Astrocyte of the spinal cord (primary cell): Measurements from ENCODE around the gene PDIK1L.

Experiments
- DNase-seq: peaks from one replicate; pipeline ENCODE4 v3.0.0; 2011; ENCODE audit warnings: low read depth, low spot score
- H3K4me3 ChIP-seq: 2 replicates; pipeline ENCODE4 v1.5.1; 2011; ENCODE audit warnings: low read depth, mild to moderate bottlenecking, low read length, moderate library complexity
- CTCF ChIP-seq: IDR thresholded peaks from 2 replicates; pipeline ENCODE4 v1.5.1; 2012; ENCODE audit warnings: low read depth, mild to moderate bottlenecking, low read length, inconsistent platforms
- in situ Hi-C: cut with HindIII; loops from 2 replicates; pipeline ENCODE4 v1.10.0; 2017; ENCODE audit warnings: low sequenced_read_pairs

The PDIK1L gene

GRCh38 chr1:26070296-26070962, 41.2 kb upstream of the PDIK1L start:
- TF ChIP-seq CTCF = no peak
- no peak overlapping the region for H3K4me3 ChIP-seq
- in situ Hi-C loops = no loop called here
- no peak for DNase-seq

DNA sequence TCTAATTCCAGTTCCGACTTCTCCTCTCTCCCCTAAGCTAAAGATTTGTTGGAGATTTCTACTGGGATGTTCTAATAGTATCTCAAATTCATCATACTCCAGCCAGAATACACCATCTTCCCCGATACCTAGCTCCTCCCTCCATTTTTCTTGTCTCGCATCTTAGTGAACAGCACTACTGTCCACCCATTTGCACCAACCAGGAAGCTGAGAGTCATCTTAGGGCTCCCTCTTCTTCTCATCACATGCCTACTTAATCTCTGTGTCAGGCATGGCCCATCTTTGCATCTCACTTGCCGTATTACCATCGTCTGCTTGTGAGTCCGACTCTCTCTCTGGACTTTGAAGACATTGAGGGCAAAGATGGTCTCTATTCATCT, 40.7 kb upstream of the PDIK1L start:
- TF ChIP-seq CTCF = no peak
- in situ Hi-C loops = no loop called here
- no peak for DNase-seq
- H3K4me3 ChIP-seq = no peak overlapping the region

GRCh38 chr1:26072305-26072704, 39.3 kb upstream of the PDIK1L start:
- no peak for TF ChIP-seq CTCF
- DNase-seq = no peak
- in situ Hi-C loops = no loop called here
- no peak overlapping the region for H3K4me3 ChIP-seq

- in situ Hi-C loops = no loop called here
- no peak for DNase-seq
- no peak for TF ChIP-seq CTCF
- no peak overlapping the region for H3K4me3 ChIP-seq
Observed at GRCh38 chr1:26075421-26076144, 36.0 kb upstream of the PDIK1L start.

- TF ChIP-seq CTCF = no peak
- in situ Hi-C loops = no loop called here
- DNase-seq = no peak
- H3K4me3 ChIP-seq = no peak overlapping the region
Observed at GRCh38 chr1:26077524-26077923, 34.1 kb upstream of the PDIK1L start.

DNA sequence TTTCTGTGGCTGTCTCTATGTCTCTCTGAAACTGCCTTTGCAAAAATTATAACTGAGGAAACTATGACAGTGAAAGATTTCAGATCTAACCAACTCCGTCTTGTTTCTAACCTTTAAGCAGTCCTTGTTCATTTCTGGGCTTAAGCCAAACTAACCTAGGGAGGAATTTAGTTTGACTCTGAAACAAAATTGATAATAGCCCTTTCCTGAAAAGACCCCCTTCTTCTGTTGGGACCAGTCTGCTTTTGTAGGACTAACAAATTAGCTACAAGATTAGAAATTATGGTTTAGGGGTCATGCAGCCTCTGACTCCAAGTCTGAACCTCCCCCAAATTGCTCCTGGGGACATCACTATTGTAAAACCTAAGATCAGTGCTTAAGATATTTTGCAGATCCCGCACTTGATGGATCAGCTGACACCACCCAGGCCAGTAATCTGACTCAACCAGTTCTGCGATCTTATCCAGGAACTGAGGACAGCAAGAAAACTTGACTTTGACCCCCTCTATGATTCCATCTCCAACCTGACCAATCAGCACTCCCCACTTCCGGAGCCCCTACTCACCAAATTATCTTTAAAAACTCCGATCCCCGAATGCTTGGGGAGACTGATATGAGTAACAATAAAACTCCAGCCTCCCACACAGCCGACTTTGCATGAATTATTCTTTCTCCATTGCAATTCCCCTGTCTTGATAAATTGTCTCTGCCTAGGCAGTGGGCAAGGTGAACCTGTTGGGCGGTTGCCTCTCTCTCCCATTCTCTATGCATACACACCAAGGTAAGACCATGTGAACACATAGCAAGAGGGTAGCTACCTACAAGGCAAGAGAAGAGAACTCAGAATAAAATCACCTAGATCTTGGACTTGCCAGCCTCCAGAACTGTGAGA, 33.1 kb upstream of the PDIK1L start:
- no peak for DNase-seq
- no peak overlapping the region for H3K4me3 ChIP-seq
- TF ChIP-seq CTCF = no peak
- in situ Hi-C loops = no loop called here
